Gastroesophageal sphincter (tissue), 4 donors: ENCODE measurements around the gene ENOX1. TPM values are rescaled to one million over a fixed set of nuclear protein-coding genes. Genes with fewer than 3 reads are reported as not detected.
A peak's percentile ranks its signal among the peaks of the same experiment; 100 is the strongest.

Experiments used
- ATAC-seq: fragments of 150-250 bp; one replicate; pipeline ENCODE4 v1.9.1; 2016; ENCODE audit warnings: mild to moderate bottlenecking, moderate library complexity
- H3K27ac ChIP-seq, 4 donors: fragments of 200-600 bp; sonication (generic) in 3 of 4; 1 replicate in 3 of 4; 2 replicates in 1 of 4; pipeline ENCODE4 v1.5.1; 2016 to 2019
- H3K27me3 ChIP-seq: fragments of 200-600 bp; sonication (generic); one replicate; pipeline ENCODE4 v1.5.1; 2019
- H3K36me3 ChIP-seq, 2 donors: fragments of 200-600 bp; sonication (generic); one replicate each; pipeline ENCODE4 v1.5.1; 2019; ENCODE audit warnings: control low read depth in 1 of 2
- H3K4me1 ChIP-seq, 3 donors: fragments of 200-600 bp; sonication (generic); 1 replicate in 2 of 3; 2 replicates in 1 of 3; pipeline ENCODE4 v1.5.1; 2016 to 2019; ENCODE audit warnings: control low read depth in 2 of 3
- H3K4me3 ChIP-seq, 2 donors: fragments of 200-600 bp; sonication (generic); one replicate each; pipeline ENCODE4 v1.5.1; 2019; ENCODE audit warnings: mild to moderate bottlenecking in 1 of 2, moderate library complexity in 1 of 2
- H3K9me3 ChIP-seq, 3 donors: fragments of 200-600 bp; sonication (generic); one replicate each; pipeline ENCODE4 v1.5.1; 2017 to 2019; ENCODE audit warnings: control low read depth in 2 of 3
- CTCF ChIP-seq, 4 experiments: fragments of 200-600 bp in 2 of 4; fragments of 450-650 bp in 2 of 4; sonication (generic) in 1 of 4; IDR thresholded peaks; one replicate each; pipeline ENCODE4 v1.5.1; 2017 to 2019; ENCODE audit warnings: antibody characterized with exemption in 4 of 4, mild to moderate bottlenecking in 2 of 4, moderate library complexity in 2 of 4
- EP300 ChIP-seq: sonication (generic); formaldehyde crosslinking; IDR thresholded peaks from one replicate; pipeline ENCODE4 v1.6.1; 2017; ENCODE audit warnings: antibody characterized with exemption, mild to moderate bottlenecking
- POLR2A ChIP-seq, 2 donors: fragments of 450-650 bp; IDR thresholded peaks; one replicate each; pipeline ENCODE4 v1.6.1; 2017; ENCODE audit warnings: antibody characterized with exemption in 2 of 2, mild to moderate bottlenecking in 2 of 2, moderate library complexity in 1 of 2
- POLR2AphosphoS5 ChIP-seq: sonication (generic); formaldehyde crosslinking; IDR thresholded peaks from one replicate; pipeline ENCODE4 v1.6.1; 2017; ENCODE audit warnings: antibody characterized with exemption
- WGBS, 2 donors: methylation state at CpG; one replicate each; pipeline ENCODE4 v1.1.5; 2018; ENCODE audit warnings: low coverage in 1 of 2; 5-methylcytosine and 5-hydroxymethylcytosine counted together
- total RNA-seq, 4 donors: library from RNA; depleted of rRNA; stranded (reverse); fragments of >200 nt; gene quantifications; one replicate each; pipeline ENCODE4 v1.1.0, GENCODE V29; 2016

The ENOX1 gene
- total RNA-seq, 4 donors from 2014 or later, result 1.8 to 11.6 (median 9.4) TPM

- H3K4me1 ChIP-seq, result peaks cover 0 to 38% (median 9%) of the 10 kb centered on the region in 3 donors
Measured at GRCh38 chr13:43360171-43360570, 426.6 kb downstream of the ENOX1 start.

GRCh38 chr13:43359536-43359935 lies 427.2 kb downstream of the ENOX1 start:
- whole genome bisulfite sequencing, 2 donors, result 94 to 100% methylated on average over 3 to 4 of the region's 4 CpGs

More at GRCh38 chr13:43360171-43360570, 426.6 kb downstream of the ENOX1 start:
- no peaks in the 10 kb centered on the region for H3K27me3 ChIP-seq
- no peak overlapping the region for H3K27ac ChIP-seq
- 80 to 95% methylated on average over 5 to 6 of the region's 6 CpGs for whole genome bisulfite sequencing, 2 donors
- no peaks in the 10 kb centered on the region for H3K9me3 ChIP-seq
- ATAC-seq, result no peak
- H3K36me3 ChIP-seq, result peaks cover 0 to 11% of the 10 kb centered on the region in 2 donors
- no peak for TF ChIP-seq POLR2AphosphoS5
- TF ChIP-seq EP300, result no peak
- TF ChIP-seq CTCF (IDR thresholded peaks at IDR 0.05), result no peak
- TF ChIP-seq POLR2A (IDR thresholded peaks at IDR 0.05), result no peak
- no peak overlapping the region for H3K4me3 ChIP-seq

GRCh38 chr13:43357564-43357963 lies 429.2 kb downstream of the ENOX1 start:
- H3K4me1 ChIP-seq, result peaks cover 0 to 12% (median 0%) of the 10 kb centered on the region in 3 donors
- peaks cover 0 to 13% of the 10 kb centered on the region in 2 donors for H3K36me3 ChIP-seq
- no peak for TF ChIP-seq CTCF (IDR thresholded peaks at IDR 0.05)
- TF ChIP-seq EP300, result no peak
- TF ChIP-seq POLR2AphosphoS5, result no peak
- TF ChIP-seq POLR2A (IDR thresholded peaks at IDR 0.05), result no peak
- H3K27me3 ChIP-seq, result no peaks in the 10 kb centered on the region
- no peak overlapping the region for H3K4me3 ChIP-seq
- no peaks in the 10 kb centered on the region for H3K9me3 ChIP-seq
- ATAC-seq, result no peak
- peak overlapping the region in 2 of 4 donors; percentile 4 to 55 for H3K27ac ChIP-seq
- 23 to 34% methylated on average over 2 to 3 of the region's 4 CpGs for WGBS, 2 donors

More at GRCh38 chr13:43359536-43359935, 427.2 kb downstream of the ENOX1 start:
- no peak for TF ChIP-seq POLR2A (IDR thresholded peaks at IDR 0.05)
- no peak for TF ChIP-seq POLR2AphosphoS5
- no peak for TF ChIP-seq EP300
- TF ChIP-seq CTCF (IDR thresholded peaks at IDR 0.05), result no peak
- no peak overlapping the region for H3K27ac ChIP-seq
- ATAC-seq, result no peak
- no peak overlapping the region for H3K4me3 ChIP-seq
- no peaks in the 10 kb centered on the region for H3K9me3 ChIP-seq
- H3K4me1 ChIP-seq, result peaks cover 0 to 31% (median 4%) of the 10 kb centered on the region in 3 donors
- H3K27me3 ChIP-seq, result no peaks in the 10 kb centered on the region
- peaks cover 0 to 13% of the 10 kb centered on the region in 2 donors for H3K36me3 ChIP-seq

- ATAC-seq, result no peak
- Histone ChIP-seq H3K27me3 (no peaks in the 10 kb centered on the region), H3K9me3 (no peaks in the 10 kb centered on the region), H3K4me1 (peaks cover 0 to 7% (median 0%) of the 10 kb centered on the region in 3 donors), H3K4me3 (no peak overlapping the region), H3K36me3 (peaks cover 0 to 13% of the 10 kb centered on the region in 2 donors), H3K27ac (no peak overlapping the region)
- no peak for TF ChIP-seq EP300
- no peak for TF ChIP-seq POLR2AphosphoS5
- TF ChIP-seq CTCF (IDR thresholded peaks at IDR 0.05), result no peak
- no peak for TF ChIP-seq POLR2A (IDR thresholded peaks at IDR 0.05)
- 83 to 86% methylated on average over 1 to 4 of the region's 5 CpGs for WGBS, 2 donors
Measured at GRCh38 chr13:43356567-43356966, 430.2 kb downstream of the ENOX1 start.

- H3K4me3 ChIP-seq, result no peak overlapping the region
- no peak for ATAC-seq
- peaks cover 0 to 13% of the 10 kb centered on the region in 2 donors for H3K36me3 ChIP-seq
- no peak overlapping the region for H3K27ac ChIP-seq
- peaks cover 0 to 7% (median 0%) of the 10 kb centered on the region in 3 donors for H3K4me1 ChIP-seq
- WGBS, 2 donors, result 96 to 100% methylated on average over 3 to 8 of the region's 17 CpGs
- no peaks in the 10 kb centered on the region for H3K9me3 ChIP-seq
- TF ChIP-seq EP300, result no peak
- no peak for TF ChIP-seq POLR2AphosphoS5
- TF ChIP-seq POLR2A (IDR thresholded peaks at IDR 0.05), result no peak
- no peak for TF ChIP-seq CTCF (IDR thresholded peaks at IDR 0.05)
- no peaks in the 10 kb centered on the region for H3K27me3 ChIP-seq
Measured at GRCh38 chr13:43355774-43356173, 431.0 kb downstream of the ENOX1 start.
